Endometrial microvascular endothelial cells (primary cell): ENCODE results near the gene BMPR1A. TPM values are rescaled to one million over a fixed set of nuclear protein-coding genes. Genes with fewer than 3 reads are reported as not detected.

Experiments
- in situ Hi-C: cut with HindIII; loops from 2 replicates; pipeline ENCODE4 v1.10.0; 2017; ENCODE audit warnings: low sequenced_read_pairs, low pct_unique_long_range_greater_than_20kb; ENCODE audit errors: inconsistent ontology term
- total RNA-seq: library from RNA; depleted of rRNA; stranded (reverse); fragments of >200 nt; gene quantifications from one replicate; pipeline ENCODE4 v1.2.3, GENCODE V29; 2015; ENCODE audit errors: inconsistent ontology term

Gene BMPR1A
- 0.28 TPM for total RNA-seq

DNA sequence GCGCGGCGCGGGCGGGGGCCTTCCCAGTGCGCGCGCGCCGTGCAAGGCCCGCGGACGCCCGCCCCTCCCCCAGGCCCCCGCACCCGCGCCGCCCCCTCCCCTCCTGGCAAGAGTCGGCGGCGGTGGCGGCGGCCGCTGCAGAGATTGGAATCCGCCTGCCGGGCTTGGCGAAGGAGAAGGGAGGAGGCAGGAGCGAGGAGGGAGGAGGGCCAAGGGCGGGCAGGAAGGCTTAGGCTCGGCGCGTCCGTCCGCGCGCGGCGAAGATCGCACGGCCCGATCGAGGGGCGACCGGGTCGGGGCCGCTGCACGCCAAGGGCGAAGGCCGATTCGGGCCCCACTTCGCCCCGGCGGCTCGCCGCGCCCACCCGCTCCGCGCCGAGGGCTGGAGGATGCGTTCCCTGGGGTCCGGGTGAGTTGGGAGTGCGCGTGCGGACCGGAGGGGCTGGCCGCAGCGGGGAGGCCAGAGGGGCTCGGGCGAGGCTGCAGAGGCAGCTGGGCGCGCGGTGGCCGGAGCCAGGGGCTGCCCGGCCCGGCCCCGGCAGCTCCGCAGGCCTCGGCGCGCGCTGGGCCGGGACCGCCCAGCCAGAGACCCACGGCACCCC lies at the start of gene BMPR1A:
BMPR1A (plus strand) TSS at position 109 of the 602 bp plus-strand sequence. CDS start 119,400 bp downstream, outside the sequence.
- in situ Hi-C loops: no loop called here

DNA sequence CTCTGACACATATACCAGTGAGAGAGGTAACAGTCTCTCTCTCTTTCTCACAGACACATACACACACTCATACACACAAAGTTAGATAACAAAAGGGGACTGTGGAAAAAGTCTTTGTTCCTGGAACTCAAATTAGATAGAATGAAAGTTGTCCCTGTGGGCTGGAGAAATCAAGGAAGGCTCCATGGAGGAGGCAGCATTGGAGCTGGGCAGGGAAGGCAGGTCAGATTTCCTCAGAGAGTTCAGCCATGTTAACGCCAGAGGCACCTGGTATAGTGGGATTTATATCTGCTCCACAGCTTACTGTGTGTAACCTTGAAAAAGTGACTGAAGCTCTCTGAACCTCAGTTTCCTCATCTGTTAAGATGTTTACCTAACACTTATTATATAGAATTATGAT lies 49.4 kb upstream of the BMPR1A start:
- in situ Hi-C loops: no loop called here

DNA sequence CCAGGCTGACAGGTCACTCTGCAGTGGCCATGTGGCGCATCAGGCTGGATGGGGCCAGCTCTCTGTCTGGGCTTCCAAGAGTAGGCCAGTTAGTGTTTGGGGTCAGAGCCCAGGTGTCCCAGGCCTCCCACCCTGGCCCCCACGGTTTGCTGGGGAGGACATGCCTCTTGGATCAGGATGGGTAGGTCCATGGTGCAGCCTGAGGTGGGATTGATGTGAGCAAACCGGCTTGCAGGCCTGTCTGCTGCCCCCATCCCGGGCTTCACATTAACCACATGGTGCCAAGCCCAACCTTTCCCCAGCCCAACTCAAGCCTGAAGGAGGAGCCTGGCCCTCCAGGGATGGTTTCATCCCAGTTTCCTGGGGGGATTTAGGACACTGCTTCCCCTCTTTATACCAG lies 48.9 kb upstream of the BMPR1A start:
- in situ Hi-C loops: no loop called here

DNA sequence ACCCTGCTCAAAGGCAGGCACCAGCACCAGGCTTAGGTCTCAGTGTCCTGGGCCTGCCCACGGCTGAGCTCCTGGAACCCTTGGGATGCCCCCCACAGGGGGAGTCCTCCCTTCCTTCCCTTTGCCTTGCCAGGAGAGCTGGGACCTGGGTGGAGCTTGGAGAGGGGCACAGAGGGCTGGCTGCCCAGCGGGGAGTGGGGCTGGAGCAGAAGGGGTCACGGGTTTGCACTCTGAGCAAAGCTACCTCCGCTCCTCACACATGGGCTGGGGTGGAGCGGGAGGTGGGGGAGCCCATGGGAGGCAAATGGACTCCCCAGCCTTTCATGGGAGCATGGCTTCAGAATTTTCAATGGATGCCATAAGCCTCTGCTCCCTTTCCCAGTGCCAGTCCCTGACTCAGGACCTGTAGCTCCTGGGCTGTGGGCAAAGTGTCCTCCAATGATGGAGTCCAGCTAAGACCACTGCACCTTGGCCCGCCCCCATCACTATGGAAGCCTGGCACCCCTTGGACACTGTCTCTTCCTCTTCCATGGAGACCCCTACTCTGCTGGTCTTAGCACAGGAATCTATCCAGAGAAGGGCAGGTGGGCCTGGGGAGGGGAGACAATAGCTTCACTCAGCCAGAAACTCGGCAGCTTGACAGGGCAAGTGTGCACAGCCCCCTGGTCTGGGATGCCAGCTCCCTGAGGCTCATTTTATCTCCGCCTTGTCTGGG lies 48.2 kb upstream of the BMPR1A start:
- in situ Hi-C loops: no loop called here

DNA sequence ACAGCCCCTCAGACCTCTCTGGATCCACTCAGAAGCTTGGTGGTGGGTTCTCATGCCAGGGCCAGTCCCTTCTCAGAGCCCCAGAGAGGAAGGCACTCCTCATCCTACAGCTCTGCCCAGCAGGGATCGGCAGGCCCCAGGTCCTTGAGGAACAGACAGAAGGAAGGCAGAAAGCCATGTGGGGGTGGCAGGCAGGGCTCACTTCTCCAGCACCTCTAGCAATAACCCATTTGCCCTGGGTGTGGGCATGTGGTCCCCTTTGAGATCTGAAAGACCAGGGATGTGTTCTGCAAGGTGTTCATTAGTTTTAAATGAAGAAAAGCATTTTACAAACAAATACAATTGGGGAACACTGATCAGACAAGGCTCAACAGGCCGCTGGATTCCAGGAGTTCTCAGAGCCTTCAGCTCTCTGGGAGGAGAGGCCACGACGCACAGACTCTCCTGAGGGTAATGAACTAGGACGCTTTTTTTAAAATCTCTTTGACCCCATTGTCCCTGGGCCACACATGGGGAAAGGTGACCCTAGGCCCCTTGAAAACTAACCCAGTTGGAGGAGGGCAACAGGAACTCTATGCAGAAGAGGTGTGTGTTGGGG lies 47.5 kb upstream of the BMPR1A start:
- in situ Hi-C loops: no loop called here

DNA sequence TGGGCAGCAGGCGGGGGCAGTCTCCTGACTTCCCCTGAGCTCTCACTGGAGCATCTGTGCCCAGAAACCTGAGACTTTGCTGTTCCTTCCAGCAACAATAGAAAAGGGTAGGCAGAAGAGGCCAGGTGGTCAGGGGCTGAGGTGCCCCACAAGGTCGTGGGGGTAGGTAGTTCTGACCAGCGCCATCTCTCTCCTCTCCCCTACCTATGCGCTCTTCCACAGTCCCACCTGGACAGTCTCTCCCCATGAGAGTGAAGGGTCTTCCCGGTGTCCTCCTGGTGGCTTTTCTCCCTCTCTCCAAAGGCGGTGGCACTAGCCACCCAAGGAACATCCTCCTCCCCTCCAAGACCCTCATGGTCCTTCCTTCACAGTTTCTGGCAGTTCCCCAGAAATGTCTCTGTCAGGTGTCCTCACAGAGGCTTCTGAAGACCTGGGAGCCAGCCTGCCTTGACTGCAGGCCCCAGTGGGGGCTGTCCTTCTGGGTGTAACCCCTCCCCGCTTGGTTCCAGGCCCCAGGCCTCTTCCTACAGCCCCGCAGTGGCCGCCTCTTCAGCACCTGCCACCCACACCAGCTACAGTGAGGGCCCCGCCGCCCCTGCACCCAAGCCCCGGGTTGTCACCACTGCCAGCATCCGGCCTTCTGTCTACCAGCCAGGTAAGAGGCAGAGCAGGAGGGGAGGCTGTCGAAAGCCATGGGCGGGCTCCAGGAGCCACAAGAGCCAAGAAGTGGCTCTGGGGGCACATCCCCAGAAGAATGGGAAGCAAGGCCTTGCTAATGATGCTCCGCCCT lies 46.8 kb upstream of the BMPR1A start:
- in situ Hi-C loops: no loop called here

DNA sequence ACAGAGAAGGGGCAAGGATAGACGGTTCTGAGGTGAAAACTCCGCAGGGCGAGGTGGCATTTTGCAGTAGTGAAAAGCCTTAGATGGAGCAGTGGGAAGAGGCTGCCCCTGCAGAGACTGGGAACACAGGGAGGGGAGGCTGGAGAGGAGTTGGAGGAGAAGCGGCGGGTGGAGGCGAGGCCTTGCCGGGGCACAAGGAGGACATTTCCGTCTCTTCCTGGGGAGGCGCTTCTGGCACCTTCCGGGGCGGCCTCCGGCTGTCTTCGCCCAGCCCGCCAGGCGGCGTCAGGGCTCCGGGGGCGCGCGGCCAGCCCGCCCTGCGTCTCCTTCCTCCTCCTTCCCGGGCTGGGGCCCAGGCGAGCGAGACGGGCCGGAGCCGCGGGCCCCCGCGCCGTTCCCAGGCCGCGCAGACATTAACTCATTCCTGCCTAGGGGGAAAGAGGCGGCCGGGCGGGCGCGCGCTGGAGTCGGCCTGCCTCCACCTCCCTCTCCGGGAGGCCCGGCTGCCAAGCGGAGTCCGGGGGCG lies 45.4 kb upstream of the BMPR1A start:
- in situ Hi-C loops: no loop called here

DNA sequence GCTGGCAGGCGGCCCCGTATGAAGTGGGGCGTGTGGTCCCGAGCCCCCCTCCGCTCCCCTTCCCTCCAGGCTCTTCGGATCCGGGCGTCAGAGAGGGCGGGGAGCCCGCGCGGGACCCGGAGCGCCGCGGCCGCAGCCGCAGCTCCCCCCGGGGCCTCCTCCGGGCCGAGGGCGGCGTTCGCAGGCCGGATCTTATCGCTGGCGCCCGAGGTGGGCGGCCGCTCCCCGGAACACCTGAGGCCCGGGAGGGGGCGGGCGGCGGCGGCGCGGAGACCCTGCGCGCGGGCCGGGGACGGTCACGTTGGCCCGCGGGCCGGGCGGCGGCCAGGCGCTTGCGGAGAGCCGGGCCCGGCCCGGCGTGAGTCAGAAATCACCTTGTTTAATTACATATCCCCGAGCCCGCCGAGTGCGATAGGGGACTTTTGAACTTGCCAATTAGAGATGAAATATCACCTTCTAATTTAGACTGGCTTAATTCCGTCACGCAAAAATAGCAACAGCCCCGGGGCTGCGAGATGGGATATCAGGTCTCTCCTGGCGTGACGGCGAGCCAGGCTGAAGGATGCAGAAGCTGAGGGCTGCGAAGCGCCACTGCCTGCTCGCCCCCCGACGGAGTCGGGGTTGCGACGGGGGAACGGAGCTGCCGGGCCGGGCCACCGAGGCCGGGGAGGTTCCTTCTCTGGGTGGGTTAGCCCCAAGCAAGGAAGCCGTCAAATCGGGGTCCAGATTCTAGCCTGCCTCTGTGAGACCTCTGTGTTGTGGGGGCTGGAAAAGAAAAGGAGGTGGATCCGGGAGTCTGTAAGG lies 44.7 kb upstream of the BMPR1A start:
- in situ Hi-C loops: no loop called here

DNA sequence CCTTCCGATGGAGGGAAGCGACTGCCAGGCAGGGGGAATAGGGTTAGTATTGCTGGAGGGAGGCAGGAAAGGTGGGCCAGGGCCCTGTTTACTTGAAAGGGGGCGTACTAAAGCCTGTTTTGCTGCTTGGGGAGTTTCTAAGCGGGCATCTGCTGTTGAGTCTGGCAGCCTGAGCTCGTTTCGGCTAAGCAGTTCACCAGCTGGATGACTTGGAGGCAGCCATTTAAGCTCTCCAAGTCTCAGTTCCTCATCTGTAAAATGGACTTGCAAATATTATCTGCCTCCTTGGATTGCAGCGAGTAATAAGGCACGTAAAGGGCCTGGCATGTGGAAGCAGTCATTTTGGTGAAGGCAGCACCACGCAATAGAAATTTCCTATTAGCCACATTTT lies 44.1 kb upstream of the BMPR1A start:
- in situ Hi-C loops: no loop called here

DNA sequence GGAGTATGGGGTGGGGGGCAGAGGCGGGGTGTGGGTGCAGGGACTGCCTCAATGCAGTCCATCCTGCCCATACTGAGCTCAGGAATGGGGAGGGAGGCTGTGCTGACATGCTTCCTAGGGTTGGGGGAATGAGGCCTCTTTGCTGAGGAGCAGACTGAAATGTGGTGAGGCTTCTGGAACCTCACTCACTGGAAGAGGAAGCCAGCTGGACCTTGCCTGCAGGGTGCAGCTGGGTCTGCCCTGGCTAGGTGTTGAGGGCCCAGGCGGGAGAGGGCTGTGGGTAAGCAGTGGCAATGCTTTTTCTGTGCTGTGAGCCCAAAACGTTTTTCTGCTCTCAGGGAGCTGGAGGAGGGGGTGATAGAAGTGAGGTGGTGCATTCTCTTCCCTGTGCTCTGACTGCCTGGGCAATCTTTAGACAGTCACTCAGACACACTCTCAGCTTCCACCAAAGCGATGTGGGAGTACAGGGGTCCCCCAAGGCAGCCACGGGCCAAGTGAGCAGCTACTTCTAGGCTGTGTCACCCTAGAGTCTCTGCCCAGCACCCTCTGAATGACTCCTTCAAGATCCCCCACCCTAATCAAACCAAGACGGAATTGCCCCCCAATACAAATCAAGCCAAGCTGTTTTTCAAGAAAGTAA lies 41.1 kb upstream of the BMPR1A start:
- in situ Hi-C loops: no loop called here

DNA sequence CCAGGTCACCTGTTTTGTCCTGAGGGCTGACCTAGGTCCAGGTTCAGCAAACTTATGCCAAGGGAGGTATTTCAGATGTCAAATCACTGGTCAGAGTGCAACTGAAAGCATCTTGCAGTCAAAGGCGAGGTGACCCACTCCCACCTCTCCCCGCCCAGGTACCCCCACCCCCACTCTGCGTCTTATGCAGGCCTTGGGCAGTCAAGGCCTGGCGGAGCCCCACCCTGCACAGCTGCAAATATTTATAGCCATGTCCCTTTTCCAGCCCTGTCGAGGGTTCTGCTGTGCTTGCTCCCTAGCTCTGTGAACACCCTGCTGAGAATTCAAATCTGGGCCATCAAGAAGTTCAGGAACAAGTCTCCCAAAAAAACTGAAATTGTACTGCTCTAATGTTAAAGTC lies 40.6 kb upstream of the BMPR1A start:
- in situ Hi-C loops: no loop called here

DNA sequence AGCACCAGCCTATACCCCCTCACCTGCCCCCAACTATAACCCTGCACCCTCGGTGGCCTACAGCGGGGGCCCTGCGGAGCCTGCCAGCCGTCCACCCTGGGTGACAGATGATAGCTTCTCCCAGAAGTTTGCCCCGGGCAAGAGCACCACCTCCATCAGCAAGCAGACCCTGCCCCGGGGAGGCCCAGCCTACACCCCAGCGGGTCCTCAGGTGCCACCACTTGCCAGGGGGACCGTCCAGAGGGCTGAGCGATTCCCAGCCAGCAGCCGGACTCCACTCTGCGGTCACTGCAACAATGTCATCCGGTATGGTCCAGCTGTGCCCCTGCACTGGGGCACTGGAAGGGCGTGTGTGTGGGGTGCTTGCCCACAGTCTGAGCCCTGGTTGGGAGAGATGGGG lies 40.0 kb upstream of the BMPR1A start:
- in situ Hi-C loops: no loop called here

DNA sequence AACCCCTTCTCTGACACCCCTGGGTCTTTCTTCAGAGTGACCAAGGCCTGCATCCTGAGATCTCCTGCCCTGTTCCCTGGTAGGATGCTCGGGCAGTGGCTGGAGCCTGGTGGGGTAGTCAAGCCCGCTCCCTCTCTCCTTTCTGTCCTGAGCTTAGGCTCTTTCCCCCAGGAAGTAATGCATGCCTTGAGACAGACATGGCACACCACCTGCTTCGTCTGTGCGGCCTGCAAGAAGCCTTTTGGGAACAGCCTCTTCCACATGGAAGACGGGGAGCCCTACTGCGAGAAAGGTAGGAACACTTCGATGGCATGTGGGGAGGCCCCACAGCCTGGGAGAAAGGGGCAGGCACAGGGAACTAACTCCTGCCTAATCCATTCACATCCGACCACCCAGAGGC lies 37.9 kb upstream of the BMPR1A start:
- in situ Hi-C loops: no loop called here

DNA sequence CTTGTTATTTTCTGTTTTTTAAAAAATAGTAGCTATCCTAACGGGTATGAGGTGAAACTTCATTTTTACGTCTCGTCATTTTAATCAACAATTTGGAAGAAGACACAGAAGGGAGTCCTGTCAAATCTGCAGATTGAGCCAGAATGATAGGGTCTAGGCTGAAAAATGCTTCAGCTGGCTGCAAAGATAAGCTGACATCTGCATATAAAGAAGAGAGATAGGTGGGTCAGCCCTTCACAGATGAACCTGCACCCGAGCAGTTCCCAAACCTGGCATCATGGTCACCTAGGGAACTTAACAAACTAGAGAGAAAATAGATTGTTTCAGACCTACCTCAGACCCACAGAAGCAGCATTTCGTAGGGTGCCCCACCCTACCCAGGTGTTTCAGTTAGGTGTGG lies 35.2 kb upstream of the BMPR1A start:
- in situ Hi-C loops: no loop called here

DNA sequence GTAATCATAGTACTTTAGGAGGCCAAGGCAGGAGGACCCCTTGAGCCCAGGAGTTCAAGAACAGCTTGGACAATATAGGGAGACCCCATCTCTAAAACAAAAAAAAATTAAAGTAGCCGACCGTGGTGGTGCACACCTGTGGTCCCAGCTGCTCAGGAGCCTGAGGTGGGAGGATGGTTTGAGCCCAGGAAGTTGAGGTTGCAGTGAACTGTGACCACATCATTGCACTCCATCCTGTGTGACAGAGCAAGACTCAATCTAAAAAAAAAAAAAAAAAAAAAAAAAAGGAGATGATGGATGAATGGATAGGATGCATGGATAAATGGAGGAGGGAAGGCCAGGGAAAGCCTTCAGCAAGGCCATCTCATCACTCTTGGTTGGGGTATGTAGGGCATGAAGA lies 33.4 kb upstream of the BMPR1A start:
- in situ Hi-C loops: no loop called here

DNA sequence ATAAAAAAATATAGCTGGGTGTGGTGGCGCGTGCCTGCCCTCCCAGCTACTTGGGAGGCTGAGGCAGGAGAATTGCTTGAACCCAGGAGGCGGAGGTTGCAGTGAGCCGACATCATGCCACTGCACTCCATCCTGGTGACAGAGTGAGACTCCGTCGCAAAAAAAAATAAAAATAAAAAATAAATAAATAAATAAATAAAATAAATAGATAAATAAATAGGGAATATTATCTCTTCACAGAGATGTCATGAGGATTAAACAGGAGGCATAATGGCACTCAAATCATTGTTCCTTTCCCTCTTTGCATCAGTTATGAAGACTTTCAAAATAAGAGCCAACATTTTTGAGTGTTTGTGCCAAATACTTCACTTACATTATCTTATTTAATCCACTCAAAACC lies 32.0 kb upstream of the BMPR1A start:
- in situ Hi-C loops: no loop called here

DNA sequence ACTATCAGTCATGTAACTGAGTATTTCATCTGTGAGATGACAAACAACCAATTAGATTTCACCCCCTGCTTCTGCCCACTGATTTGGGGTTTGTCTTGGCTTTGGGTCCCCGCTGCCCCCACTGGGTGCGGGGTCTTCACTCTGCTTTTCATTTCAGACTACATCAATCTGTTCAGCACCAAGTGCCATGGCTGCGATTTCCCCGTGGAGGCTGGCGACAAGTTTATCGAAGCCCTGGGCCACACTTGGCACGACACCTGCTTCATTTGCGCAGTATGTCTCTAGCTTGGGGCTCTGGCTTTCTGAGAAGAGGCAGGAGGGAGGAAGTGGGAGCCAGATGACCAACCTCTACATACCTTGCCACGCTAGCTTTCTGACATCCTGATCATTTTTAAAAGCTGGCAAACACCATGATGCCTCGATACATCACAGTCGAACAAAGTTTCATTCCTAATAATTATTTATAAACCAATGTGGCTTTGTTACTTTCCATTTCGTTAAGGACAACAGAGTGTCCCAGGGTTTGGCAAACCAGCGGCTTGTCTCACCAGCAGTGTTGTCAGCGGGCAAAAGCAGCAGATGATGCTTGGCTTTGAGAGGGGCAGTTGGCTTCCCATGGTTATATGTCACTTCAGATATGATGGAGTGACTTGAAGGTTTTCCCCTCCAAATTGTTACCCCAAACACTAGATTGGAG lies 30.3 kb upstream of the BMPR1A start:
- in situ Hi-C loops: no loop called here

DNA sequence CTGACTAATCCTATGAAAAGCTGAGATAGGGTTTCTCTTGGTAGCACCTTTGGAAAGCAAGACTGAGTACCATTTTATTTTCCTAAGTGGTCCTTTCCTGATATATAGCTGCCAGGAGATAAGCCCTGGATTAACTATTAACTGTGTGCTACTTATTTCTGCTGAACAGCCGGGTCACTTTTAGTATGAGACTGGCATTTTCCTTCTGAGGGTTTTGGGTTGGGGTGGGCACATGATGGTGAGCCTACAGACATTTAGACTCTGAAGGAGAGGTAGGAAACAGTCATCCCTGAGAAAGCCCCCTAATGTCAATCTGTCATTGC lies 29.8 kb upstream of the BMPR1A start:
- in situ Hi-C loops: no loop called here
